Neural progenitor cell (in vitro differentiated cells): Measurements from ENCODE around the gene QARS1. TPM values are rescaled to one million over a fixed set of nuclear protein-coding genes. Genes with fewer than 3 reads are reported as not detected.

ENCODE experiments used
- DNase-seq: peaks from one replicate; pipeline ENCODE4 v3.0.0-alpha.2; 2016; ENCODE audit warnings: low spot score
- H2AFZ ChIP-seq: fragments of 200-600 bp; sonication (generic); replicated peaks from 2 replicates; pipeline ENCODE4 v1.6.1; 2016; ENCODE audit warnings: antibody characterized with exemption
- H3F3A ChIP-seq: fragments of 200-600 bp; sonication (generic); 2 replicates; pipeline ENCODE4 v1.6.1; 2016; ENCODE audit warnings: antibody characterized with exemption, low read depth
- H3K27ac ChIP-seq: fragments of 200-600 bp; sonication (generic); 2 replicates; pipeline ENCODE4 v1.5.1; 2016; ENCODE audit warnings: mild to moderate bottlenecking
- H3K27me3 ChIP-seq: fragments of 200-600 bp; sonication (generic); 2 replicates; pipeline ENCODE4 v1.6.1; 2016; ENCODE audit warnings: mild to moderate bottlenecking, moderate library complexity
- H3K36me3 ChIP-seq: fragments of 200-600 bp; sonication (generic); 2 replicates; pipeline ENCODE4 v1.5.1; 2016
- H3K4me1 ChIP-seq: fragments of 200-600 bp; sonication (generic); 2 replicates; pipeline ENCODE4 v1.6.1; 2016; ENCODE audit warnings: mixed run types
- H3K4me2 ChIP-seq: fragments of 200-600 bp; sonication (generic); 2 replicates; pipeline ENCODE4 v1.6.1; 2016
- H3K4me3 ChIP-seq: fragments of 200-600 bp; sonication (generic); 2 replicates; pipeline ENCODE4 v1.5.1; 2016
- H3K79me2 ChIP-seq: fragments of 200-600 bp; sonication (generic); 2 replicates; pipeline ENCODE4 v1.6.1; 2016; ENCODE audit warnings: low read depth
- H3K9ac ChIP-seq: fragments of 200-600 bp; sonication (generic); 2 replicates; pipeline ENCODE4 v1.6.1; 2016
- H3K9me3 ChIP-seq: fragments of 200-600 bp; sonication (generic); 2 replicates; pipeline ENCODE4 v1.5.1; 2016; ENCODE audit warnings: low read depth
- H4K20me1 ChIP-seq: fragments of 200-600 bp; sonication (generic); 2 replicates; pipeline ENCODE4 v1.6.1; 2016; ENCODE audit warnings: low read depth
- H3K27ac Mint-ChIP-seq: 3 replicates; pipeline ENCODE4 v1.8.0; 2021; ENCODE audit warnings: mixed read lengths
- H3K27me3 Mint-ChIP-seq: 2 replicates; pipeline ENCODE4 v1.8.0; 2022; ENCODE audit warnings: low read depth, mild to moderate bottlenecking, inconsistent platforms, moderate library complexity, mixed read lengths; ENCODE audit not compliant: insufficient read depth
- H3K36me3 Mint-ChIP-seq: 3 replicates; pipeline ENCODE4 v1.8.0; 2021; ENCODE audit warnings: mixed read lengths
- H3K4me1 Mint-ChIP-seq: 3 replicates; pipeline ENCODE4 v1.8.0; 2021; ENCODE audit warnings: mixed read lengths
- H3K4me3 Mint-ChIP-seq: 3 replicates; pipeline ENCODE4 v1.8.0; 2021; ENCODE audit warnings: mild to moderate bottlenecking, moderate library complexity, mixed read lengths
- H3K9me3 Mint-ChIP-seq: 3 replicates; pipeline ENCODE4 v1.8.0; 2020; ENCODE audit warnings: mixed read lengths
- EZH2 ChIP-seq: fragments of 200-600 bp; sonication (generic); IDR thresholded peaks from 2 replicates; pipeline ENCODE4 v1.6.1; 2017; ENCODE audit warnings: antibody characterized with exemption, mild to moderate bottlenecking, moderate library complexity
- EZH2phosphoT487 ChIP-seq: fragments of 200-600 bp; sonication (generic); IDR thresholded peaks from 2 replicates; pipeline ENCODE4 v1.6.1; 2017; ENCODE audit warnings: antibody characterized with exemption
- total RNA-seq: library from RNA; depleted of rRNA; stranded (reverse); fragments of >200 nt; gene quantifications from 2 replicates; pipeline ENCODE4 v1.2.3, GENCODE V29; 2015; ENCODE audit warnings: low replicate concordance
- TF ChIP-seq, protein P1 (sequence below): fragments of 200-600 bp; sonication (generic); IDR thresholded peaks from 2 replicates; pipeline ENCODE4 v1.5.1; 2017; ENCODE audit warnings: antibody characterized with exemption, mild to moderate bottlenecking

QARS1 gene
- total RNA-seq, 1 donor from 2014 or later: 240 TPM

- H3K4me1 ChIP-seq: peaks cover 4% of the 10 kb centered on the region
- H3F3A ChIP-seq: peaks cover 10% of the 10 kb centered on the region
- DNase-seq: no peak
- H3K4me2 ChIP-seq: peak overlapping the region; percentile 87
- Mint-ChIP-seq H3K4me3 (peak overlapping the region; percentile 94), H3K4me1 (peaks cover 34% of the 10 kb centered on the region), H3K27me3 (peaks cover 3% of the 10 kb centered on the region), H3K36me3 (peaks cover 5% of the 10 kb centered on the region), H3K27ac (peak overlapping the region; percentile 98), H3K9me3 (no peaks in the 10 kb centered on the region)
- H3K36me3 ChIP-seq: no peaks in the 10 kb centered on the region
- H4K20me1 ChIP-seq: no peaks in the 10 kb centered on the region
- peaks cover 11% of the 10 kb centered on the region for H3K79me2 ChIP-seq
- peak overlapping the region; percentile 37 for H3K9ac ChIP-seq
- H3K27ac ChIP-seq: peak overlapping the region; percentile 79
- H3K4me3 ChIP-seq: peak overlapping the region; percentile 68
- TF ChIP-seq EZH2phosphoT487: no peak
- TF ChIP-seq, protein P1, sequence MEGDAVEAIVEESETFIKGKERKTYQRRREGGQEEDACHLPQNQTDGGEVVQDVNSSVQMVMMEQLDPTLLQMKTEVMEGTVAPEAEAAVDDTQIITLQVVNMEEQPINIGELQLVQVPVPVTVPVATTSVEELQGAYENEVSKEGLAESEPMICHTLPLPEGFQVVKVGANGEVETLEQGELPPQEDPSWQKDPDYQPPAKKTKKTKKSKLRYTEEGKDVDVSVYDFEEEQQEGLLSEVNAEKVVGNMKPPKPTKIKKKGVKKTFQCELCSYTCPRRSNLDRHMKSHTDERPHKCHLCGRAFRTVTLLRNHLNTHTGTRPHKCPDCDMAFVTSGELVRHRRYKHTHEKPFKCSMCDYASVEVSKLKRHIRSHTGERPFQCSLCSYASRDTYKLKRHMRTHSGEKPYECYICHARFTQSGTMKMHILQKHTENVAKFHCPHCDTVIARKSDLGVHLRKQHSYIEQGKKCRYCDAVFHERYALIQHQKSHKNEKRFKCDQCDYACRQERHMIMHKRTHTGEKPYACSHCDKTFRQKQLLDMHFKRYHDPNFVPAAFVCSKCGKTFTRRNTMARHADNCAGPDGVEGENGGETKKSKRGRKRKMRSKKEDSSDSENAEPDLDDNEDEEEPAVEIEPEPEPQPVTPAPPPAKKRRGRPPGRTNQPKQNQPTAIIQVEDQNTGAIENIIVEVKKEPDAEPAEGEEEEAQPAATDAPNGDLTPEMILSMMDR: no peak
- no peak for TF ChIP-seq EZH2
- no peak overlapping the region for H2AFZ ChIP-seq
- H3K27me3 ChIP-seq: no peaks in the 10 kb centered on the region
- no peaks in the 10 kb centered on the region for H3K9me3 ChIP-seq
These were observed 27.5 kb upstream of the QARS1 start for GRCh38 chr3:49132073-49132436.

DNA sequence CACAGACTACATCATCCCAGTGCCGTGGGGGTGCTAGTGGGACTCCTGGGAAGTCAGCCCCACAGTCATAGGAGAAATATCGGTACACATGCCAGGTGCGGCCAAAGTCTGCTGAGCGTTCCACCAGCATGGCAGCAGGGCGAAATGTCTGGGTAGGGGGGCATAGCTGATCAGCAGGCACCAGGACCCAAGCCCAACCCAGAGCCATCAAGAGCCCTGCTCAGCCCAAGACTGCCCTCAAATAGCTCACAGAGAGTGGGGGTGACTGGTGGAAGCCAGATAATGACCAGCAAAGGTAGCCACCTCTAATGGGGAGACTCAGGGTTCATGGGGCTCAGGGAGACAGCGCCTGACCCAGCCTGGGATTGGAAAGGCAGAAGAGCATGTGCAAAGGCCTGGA lies 27.0 kb upstream of the QARS1 start:
- Histone ChIP-seq H3K79me2 (peaks cover 11% of the 10 kb centered on the region), H3K27me3 (no peaks in the 10 kb centered on the region), H3K36me3 (no peaks in the 10 kb centered on the region), H3K27ac (no peak overlapping the region), H3F3A (peaks cover 10% of the 10 kb centered on the region), H4K20me1 (no peaks in the 10 kb centered on the region), H2AFZ (no peak overlapping the region), H3K4me1 (peaks cover 4% of the 10 kb centered on the region), H3K9me3 (no peaks in the 10 kb centered on the region), H3K9ac (no peak overlapping the region), H3K4me3 (no peak overlapping the region), H3K4me2 (peak overlapping the region; percentile 87)
- no peaks in the 10 kb centered on the region for H3K9me3 Mint-ChIP-seq
- TF ChIP-seq EZH2phosphoT487 (no peak), EZH2 (no peak)
- TF ChIP-seq, protein P1: no peak
- peak overlapping the region; percentile 78 for H3K27ac Mint-ChIP-seq
- H3K4me1 Mint-ChIP-seq: peaks cover 34% of the 10 kb centered on the region
- H3K27me3 Mint-ChIP-seq: peaks cover 3% of the 10 kb centered on the region
- peaks cover 5% of the 10 kb centered on the region for H3K36me3 Mint-ChIP-seq
- peak overlapping the region; percentile 94 for H3K4me3 Mint-ChIP-seq
- no peak for DNase-seq

DNA sequence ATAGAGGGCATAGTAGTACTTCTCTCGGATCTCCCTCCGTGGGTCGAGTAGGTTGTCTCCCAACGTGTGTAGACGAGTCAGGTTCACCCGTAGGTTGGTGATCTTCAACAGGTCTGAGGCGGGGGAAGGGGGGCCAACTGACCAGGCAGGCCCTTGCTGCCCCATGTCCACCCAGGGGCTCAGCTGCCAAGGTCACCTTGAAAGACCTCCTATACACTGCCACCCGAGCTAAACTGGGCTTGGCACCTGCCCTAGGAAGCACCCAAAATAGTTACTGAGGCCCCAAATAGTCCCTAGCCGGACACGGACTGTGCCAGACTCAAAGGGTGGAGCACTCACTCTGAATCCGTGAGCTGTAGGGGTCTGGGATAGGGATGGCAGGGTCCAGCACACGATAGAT lies 26.5 kb upstream of the QARS1 start:
- H3K4me1 ChIP-seq: peaks cover 4% of the 10 kb centered on the region
- peaks cover 10% of the 10 kb centered on the region for H3F3A ChIP-seq
- no peak for TF ChIP-seq EZH2phosphoT487
- TF ChIP-seq, protein P1: no peak
- TF ChIP-seq EZH2: no peak
- H3K27me3 ChIP-seq: no peaks in the 10 kb centered on the region
- H3K4me2 ChIP-seq: no peak overlapping the region
- H3K4me3 ChIP-seq: no peak overlapping the region
- peaks cover 11% of the 10 kb centered on the region for H3K79me2 ChIP-seq
- H2AFZ ChIP-seq: no peak overlapping the region
- H3K9me3 ChIP-seq: no peaks in the 10 kb centered on the region
- no peaks in the 10 kb centered on the region for H4K20me1 ChIP-seq
- Mint-ChIP-seq H3K27ac (no peak overlapping the region), H3K4me3 (peak overlapping the region; percentile 94), H3K4me1 (peaks cover 34% of the 10 kb centered on the region), H3K27me3 (peaks cover 1% of the 10 kb centered on the region), H3K9me3 (no peaks in the 10 kb centered on the region), H3K36me3 (peaks cover 5% of the 10 kb centered on the region)
- no peaks in the 10 kb centered on the region for H3K36me3 ChIP-seq
- DNase-seq: no peak
- no peak overlapping the region for H3K27ac ChIP-seq
- no peak overlapping the region for H3K9ac ChIP-seq
